ENCODE measurements around the gene ABCA7. TPM values are rescaled to one million over a fixed set of nuclear protein-coding genes. Genes with fewer than 3 reads are reported as not detected.

Gene ABCA7
- polyA plus RNA-seq, 1 donor from 2014 or later: 51.8 TPM

GRCh38 chr19:1094978-1095701, 55.2 kb downstream of the ABCA7 start, which contains the start of gene POLR2E:
TSS of gene POLR2E (minus strand) at chr19:1095375. CDS start at chr19:1095315, 60 bp downstream.
- peak; percentile 93 for TF ChIP-seq POLR2AphosphoS5 (IDR thresholded peaks at IDR 0.05)
- TF ChIP-seq TAF1 (IDR thresholded peaks at IDR 0.05; ENCODE audit: low read depth): peak; percentile 53
- no peak for TF ChIP-seq CTCF (IDR thresholded peaks at IDR 0.05; ENCODE audit: poor library complexity, severe bottlenecking)
- TF ChIP-seq EP300 (conservative IDR thresholded peaks at IDR 0.05; ENCODE audit: poor library complexity, severe bottlenecking): no peak
- TF ChIP-seq EZH2 (IDR thresholded peaks at IDR 0.05; ENCODE audit: borderline replicate concordance, insufficient read depth, low read length, poor library complexity, severe bottlenecking): no peak
- peak; percentile 79 for TF ChIP-seq MXI1 (conservative IDR thresholded peaks at IDR 0.05; ENCODE audit: poor library complexity, severe bottlenecking)
- peak; percentile 39 for TF ChIP-seq SMC3 (conservative IDR thresholded peaks at IDR 0.05; ENCODE audit: poor library complexity)
- peak; percentile 56 for TF ChIP-seq REST (IDR thresholded peaks at IDR 0.05; ENCODE audit: borderline replicate concordance)
- TF ChIP-seq RAD21 (conservative IDR thresholded peaks at IDR 0.05): peak; percentile 17
- H3K36me3 ChIP-seq (ENCODE audit: insufficient read depth, low read length): no peaks in the 10 kb centered on the region
- peak within 1 kb of the TSS; percentile 95 for H3K4me3 ChIP-seq (ENCODE audit: low read length)
- H3K27me3 ChIP-seq (ENCODE audit: insufficient read depth, low read depth, low read length): no peaks in the 10 kb centered on the region
- H3K79me2 ChIP-seq (replicated peaks; ENCODE audit: insufficient read depth, low read length): peaks cover 14% of the 10 kb centered on the region
- H4K20me1 ChIP-seq (ENCODE audit: insufficient read depth): peaks cover 3% of the 10 kb centered on the region
- H3K9me3 ChIP-seq (ENCODE audit: low read length): no peaks in the 10 kb centered on the region
- H2AFZ ChIP-seq (ENCODE audit: low read depth, low read length): no peak within 1 kb of the TSS
- peak within 1 kb of the TSS; percentile 65 for H3K4me2 ChIP-seq (ENCODE audit: low read length)
- peak within 1 kb of the TSS; percentile 85 for H3K9ac ChIP-seq (ENCODE audit: low read length)
- no peaks in the 10 kb centered on the region for H3F3A ChIP-seq (ENCODE audit: insufficient read depth, low read length, poor library complexity, severe bottlenecking)
- peak within 1 kb of the TSS; percentile 67 for H3K27ac ChIP-seq (ENCODE audit: low read length)
- H3K9me2 ChIP-seq (ENCODE audit: insufficient read depth, low read length): no peaks in the 10 kb centered on the region

- TF ChIP-seq REST (IDR thresholded peaks at IDR 0.05; ENCODE audit: borderline replicate concordance) (no peak), EP300 (conservative IDR thresholded peaks at IDR 0.05; ENCODE audit: poor library complexity, severe bottlenecking) (no peak), TAF1 (IDR thresholded peaks at IDR 0.05; ENCODE audit: low read depth) (no peak), SMC3 (conservative IDR thresholded peaks at IDR 0.05; ENCODE audit: poor library complexity) (no peak), MXI1 (conservative IDR thresholded peaks at IDR 0.05; ENCODE audit: poor library complexity, severe bottlenecking) (no peak), EZH2 (IDR thresholded peaks at IDR 0.05; ENCODE audit: borderline replicate concordance, insufficient read depth, low read length, poor library complexity, severe bottlenecking) (no peak), RAD21 (conservative IDR thresholded peaks at IDR 0.05) (no peak), POLR2AphosphoS5 (IDR thresholded peaks at IDR 0.05) (no peak), CTCF (IDR thresholded peaks at IDR 0.05; ENCODE audit: poor library complexity, severe bottlenecking) (no peak)
- H3F3A ChIP-seq (ENCODE audit: insufficient read depth, low read length, poor library complexity, severe bottlenecking): no peaks in the 10 kb centered on the region
- H2AFZ ChIP-seq (ENCODE audit: low read depth, low read length): no peak overlapping the region
- H3K9me2 ChIP-seq (ENCODE audit: insufficient read depth, low read length): no peaks in the 10 kb centered on the region
- H3K27ac ChIP-seq (ENCODE audit: low read length): no peak overlapping the region
- H3K9ac ChIP-seq (ENCODE audit: low read length): no peak overlapping the region
- H3K36me3 ChIP-seq (ENCODE audit: insufficient read depth, low read length): no peaks in the 10 kb centered on the region
- no peak overlapping the region for H3K4me2 ChIP-seq (ENCODE audit: low read length)
- peaks cover 3% of the 10 kb centered on the region for H4K20me1 ChIP-seq (ENCODE audit: insufficient read depth)
- peaks cover 14% of the 10 kb centered on the region for H3K79me2 ChIP-seq (replicated peaks; ENCODE audit: insufficient read depth, low read length)
- no peaks in the 10 kb centered on the region for H3K27me3 ChIP-seq (ENCODE audit: insufficient read depth, low read depth, low read length)
- no peak overlapping the region for H3K4me3 ChIP-seq (ENCODE audit: low read length)
- H3K9me3 ChIP-seq (ENCODE audit: low read length): no peaks in the 10 kb centered on the region
Observed at GRCh38 chr19:1097810-1098176, 57.9 kb downstream of the ABCA7 start.
